B cell (primary cell): ENCODE measurements around the gene IFT22.

Experiments used
- EZH2 ChIP-seq: IDR thresholded peaks from 2 replicates; pipeline ENCODE4 v1.6.1; 2012; ENCODE audit warnings: borderline replicate concordance, low read depth, mild to moderate bottlenecking, moderate library complexity, low read length; ENCODE audit not compliant: insufficient read depth, poor library complexity, severe bottlenecking
- TF ChIP-seq, protein P1 (sequence below): fragments of 200-600 bp; IDR thresholded peaks from one replicate; pipeline ENCODE4 v1.8.0; 2022; ENCODE audit warnings: antibody characterized with exemption, mild to moderate bottlenecking

DNA sequence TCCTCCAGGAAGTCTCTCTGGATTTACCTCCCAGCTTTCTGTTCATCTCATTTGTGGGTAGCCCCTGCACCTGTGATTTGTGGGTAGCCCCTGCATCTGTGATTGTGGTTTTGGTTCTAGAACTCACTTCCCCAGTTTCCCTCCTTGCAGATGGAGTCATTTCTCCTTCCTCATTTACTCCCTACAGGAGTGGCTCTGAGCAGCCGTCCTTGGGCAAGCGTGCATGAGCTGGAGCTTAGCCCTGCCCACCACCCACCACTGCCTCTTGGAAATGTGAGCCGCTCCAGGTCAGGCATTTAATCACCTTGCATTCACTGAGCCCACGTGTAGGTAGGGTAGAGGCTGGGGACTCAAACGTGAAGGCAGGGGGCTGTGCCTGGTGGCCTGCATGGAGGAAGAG lies 49.2 kb upstream of the IFT22 start:
- TF ChIP-seq, protein P1, sequence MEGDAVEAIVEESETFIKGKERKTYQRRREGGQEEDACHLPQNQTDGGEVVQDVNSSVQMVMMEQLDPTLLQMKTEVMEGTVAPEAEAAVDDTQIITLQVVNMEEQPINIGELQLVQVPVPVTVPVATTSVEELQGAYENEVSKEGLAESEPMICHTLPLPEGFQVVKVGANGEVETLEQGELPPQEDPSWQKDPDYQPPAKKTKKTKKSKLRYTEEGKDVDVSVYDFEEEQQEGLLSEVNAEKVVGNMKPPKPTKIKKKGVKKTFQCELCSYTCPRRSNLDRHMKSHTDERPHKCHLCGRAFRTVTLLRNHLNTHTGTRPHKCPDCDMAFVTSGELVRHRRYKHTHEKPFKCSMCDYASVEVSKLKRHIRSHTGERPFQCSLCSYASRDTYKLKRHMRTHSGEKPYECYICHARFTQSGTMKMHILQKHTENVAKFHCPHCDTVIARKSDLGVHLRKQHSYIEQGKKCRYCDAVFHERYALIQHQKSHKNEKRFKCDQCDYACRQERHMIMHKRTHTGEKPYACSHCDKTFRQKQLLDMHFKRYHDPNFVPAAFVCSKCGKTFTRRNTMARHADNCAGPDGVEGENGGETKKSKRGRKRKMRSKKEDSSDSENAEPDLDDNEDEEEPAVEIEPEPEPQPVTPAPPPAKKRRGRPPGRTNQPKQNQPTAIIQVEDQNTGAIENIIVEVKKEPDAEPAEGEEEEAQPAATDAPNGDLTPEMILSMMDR = no peak
- no peak for TF ChIP-seq EZH2
